Thoracic aorta (tissue), 2 donors: ENCODE data around the gene CAMK1D. TPM values are rescaled to one million over a fixed set of nuclear protein-coding genes. Genes with fewer than 3 reads are reported as not detected.

ENCODE experiments used
- ATAC-seq: fragments of 150-250 bp; one replicate; pipeline ENCODE4 v1.8.0; 2017; ENCODE audit warnings: low read depth; ENCODE audit not compliant: insufficient number of reproducible peaks, low FRiP score
- DNase-seq: peaks from one replicate; pipeline ENCODE4 v3.0.0-alpha.2; 2020; ENCODE audit warnings: low spot score
- H3K27ac ChIP-seq, 2 donors: fragments of 200-600 bp; sonication (generic); 1 replicate in 1 of 2; 2 replicates in 1 of 2; pipeline ENCODE4 v1.5.1; 2016; ENCODE audit warnings: mild to moderate bottlenecking in 2 of 2, moderate library complexity in 2 of 2
- H3K27me3 ChIP-seq: fragments of 200-600 bp; sonication (generic); replicated peaks from 2 replicates; pipeline ENCODE4 v1.6.0; 2016; ENCODE audit warnings: mild to moderate bottlenecking; ENCODE audit not compliant: insufficient read depth
- H3K36me3 ChIP-seq: fragments of 200-600 bp; sonication (generic); one replicate; pipeline ENCODE4 v1.5.1; 2016
- H3K4me1 ChIP-seq, 2 donors: fragments of 200-600 bp; sonication (generic); 1 replicate in 1 of 2; 2 replicates in 1 of 2; pipeline versions ENCODE4 v1.5.1 to v1.6.0; 2016; ENCODE audit warnings: low read depth in 2 of 2, mild to moderate bottlenecking in 1 of 2; ENCODE audit not compliant: control insufficient read depth in 1 of 2
- H3K4me3 ChIP-seq: fragments of 200-600 bp; sonication (generic); 2 replicates; pipeline ENCODE4 v1.5.1; 2016; ENCODE audit warnings: mild to moderate bottlenecking
- H3K9me3 ChIP-seq: fragments of 200-600 bp; sonication (generic); 2 replicates; pipeline ENCODE4 v1.5.1; 2016
- total RNA-seq, 2 donors: library from RNA; depleted of rRNA; stranded (reverse); fragments of >200 nt; gene quantifications; one replicate each; pipeline versions ENCODE4 v1.1.0 to v1.2.3, GENCODE V29; 2016
- TF ChIP-seq, protein P1 (sequence below): fragments of 200-600 bp; sonication (generic); IDR thresholded peaks from one replicate; pipeline ENCODE4 v1.5.1; 2019; ENCODE audit warnings: antibody characterized with exemption

CAMK1D gene
- total RNA-seq, 2 donors from 2014 or later = 8.7 to 11.2 TPM

DNA sequence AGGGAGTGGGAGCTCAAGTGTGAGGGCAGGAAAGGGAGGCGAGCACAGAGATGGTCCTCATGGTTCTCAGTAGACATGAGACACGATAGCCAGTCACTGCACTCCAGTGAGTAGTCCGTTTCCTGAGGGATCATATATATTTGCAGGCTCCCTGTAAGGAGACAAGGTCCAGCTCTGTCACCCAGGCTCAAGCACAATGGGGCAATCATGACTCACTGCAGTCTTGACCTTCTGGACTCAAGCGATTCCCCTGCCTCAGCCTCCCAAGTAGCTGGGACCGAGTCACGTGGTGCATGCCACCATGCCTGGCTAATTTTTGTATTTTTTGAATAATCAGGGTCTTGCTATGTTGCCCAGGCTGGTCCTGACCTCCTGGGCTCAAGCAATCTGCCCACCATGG lies 535.5 kb downstream of the CAMK1D start:
- no peak for ATAC-seq
- Histone ChIP-seq H3K36me3 (no peaks in the 10 kb centered on the region), H3K4me1 (peaks cover 20 to 50% of the 10 kb centered on the region in 2 donors), H3K27ac (no peak overlapping the region), H3K9me3 (no peaks in the 10 kb centered on the region), H3K4me3 (no peak overlapping the region), H3K27me3 (no peaks in the 10 kb centered on the region)
- TF ChIP-seq, protein P1, sequence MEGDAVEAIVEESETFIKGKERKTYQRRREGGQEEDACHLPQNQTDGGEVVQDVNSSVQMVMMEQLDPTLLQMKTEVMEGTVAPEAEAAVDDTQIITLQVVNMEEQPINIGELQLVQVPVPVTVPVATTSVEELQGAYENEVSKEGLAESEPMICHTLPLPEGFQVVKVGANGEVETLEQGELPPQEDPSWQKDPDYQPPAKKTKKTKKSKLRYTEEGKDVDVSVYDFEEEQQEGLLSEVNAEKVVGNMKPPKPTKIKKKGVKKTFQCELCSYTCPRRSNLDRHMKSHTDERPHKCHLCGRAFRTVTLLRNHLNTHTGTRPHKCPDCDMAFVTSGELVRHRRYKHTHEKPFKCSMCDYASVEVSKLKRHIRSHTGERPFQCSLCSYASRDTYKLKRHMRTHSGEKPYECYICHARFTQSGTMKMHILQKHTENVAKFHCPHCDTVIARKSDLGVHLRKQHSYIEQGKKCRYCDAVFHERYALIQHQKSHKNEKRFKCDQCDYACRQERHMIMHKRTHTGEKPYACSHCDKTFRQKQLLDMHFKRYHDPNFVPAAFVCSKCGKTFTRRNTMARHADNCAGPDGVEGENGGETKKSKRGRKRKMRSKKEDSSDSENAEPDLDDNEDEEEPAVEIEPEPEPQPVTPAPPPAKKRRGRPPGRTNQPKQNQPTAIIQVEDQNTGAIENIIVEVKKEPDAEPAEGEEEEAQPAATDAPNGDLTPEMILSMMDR = no peak
- DNase-seq = no peak

Other genes starting within 250 kb of the CAMK1D start
- 10 to 100 TPM in 1 of 2 donors, 1 to 10 TPM in 1; 3.5 to 15.4 TPM for gene SEC61A2, start 219.9 kb upstream of the CAMK1D start, total RNA-seq
- 10 to 100 TPM; 44.7 to 53.9 TPM for gene NUDT5, start 153.7 kb upstream of the CAMK1D start, total RNA-seq
- 100 to 1,000 TPM in 1 of 2 donors, 10 to 100 TPM in 1; 74.2 to 171 TPM for gene CDC123, start 153.4 kb upstream of the CAMK1D start, total RNA-seq